ENCODE measurements around the gene HOXC13.

DNA sequence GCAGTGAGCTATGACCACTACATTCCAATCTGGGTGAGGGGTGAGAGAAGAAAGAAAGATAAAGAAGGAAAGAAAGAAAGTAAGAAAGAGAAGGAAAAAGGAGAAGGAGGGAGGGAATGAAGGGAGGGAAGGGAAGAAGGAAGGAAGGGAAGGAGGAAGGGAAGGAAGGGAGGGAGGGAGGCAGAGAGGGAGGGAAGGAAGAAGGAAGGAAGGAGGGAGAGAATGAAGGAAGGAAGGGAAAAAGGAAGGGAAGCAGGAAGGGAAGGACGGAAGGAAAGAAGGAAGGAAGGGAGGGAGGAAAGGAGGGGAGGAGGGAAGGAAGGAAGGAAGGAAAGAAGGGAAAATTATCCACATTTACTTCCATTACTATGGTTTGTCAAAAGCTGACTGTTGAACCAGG, 39.4 kb upstream of the HOXC13 start:
- TF ChIP-seq, protein P1, sequence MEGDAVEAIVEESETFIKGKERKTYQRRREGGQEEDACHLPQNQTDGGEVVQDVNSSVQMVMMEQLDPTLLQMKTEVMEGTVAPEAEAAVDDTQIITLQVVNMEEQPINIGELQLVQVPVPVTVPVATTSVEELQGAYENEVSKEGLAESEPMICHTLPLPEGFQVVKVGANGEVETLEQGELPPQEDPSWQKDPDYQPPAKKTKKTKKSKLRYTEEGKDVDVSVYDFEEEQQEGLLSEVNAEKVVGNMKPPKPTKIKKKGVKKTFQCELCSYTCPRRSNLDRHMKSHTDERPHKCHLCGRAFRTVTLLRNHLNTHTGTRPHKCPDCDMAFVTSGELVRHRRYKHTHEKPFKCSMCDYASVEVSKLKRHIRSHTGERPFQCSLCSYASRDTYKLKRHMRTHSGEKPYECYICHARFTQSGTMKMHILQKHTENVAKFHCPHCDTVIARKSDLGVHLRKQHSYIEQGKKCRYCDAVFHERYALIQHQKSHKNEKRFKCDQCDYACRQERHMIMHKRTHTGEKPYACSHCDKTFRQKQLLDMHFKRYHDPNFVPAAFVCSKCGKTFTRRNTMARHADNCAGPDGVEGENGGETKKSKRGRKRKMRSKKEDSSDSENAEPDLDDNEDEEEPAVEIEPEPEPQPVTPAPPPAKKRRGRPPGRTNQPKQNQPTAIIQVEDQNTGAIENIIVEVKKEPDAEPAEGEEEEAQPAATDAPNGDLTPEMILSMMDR (IDR thresholded peaks at IDR 0.05; ENCODE audit: low read depth, low read length, poor library complexity, severe bottlenecking) = no peak
- no peak for TF ChIP-seq EZH2phosphoT487 (IDR thresholded peaks at IDR 0.05; ENCODE audit: borderline replicate concordance, low read length)

Data from DOHH2 (cell line).